ENCODE measurements around the gene MICAL2.

GRCh38 chr11:12209096-12209495, 98.7 kb downstream of the MICAL2 start:
- TF ChIP-seq, protein P1, sequence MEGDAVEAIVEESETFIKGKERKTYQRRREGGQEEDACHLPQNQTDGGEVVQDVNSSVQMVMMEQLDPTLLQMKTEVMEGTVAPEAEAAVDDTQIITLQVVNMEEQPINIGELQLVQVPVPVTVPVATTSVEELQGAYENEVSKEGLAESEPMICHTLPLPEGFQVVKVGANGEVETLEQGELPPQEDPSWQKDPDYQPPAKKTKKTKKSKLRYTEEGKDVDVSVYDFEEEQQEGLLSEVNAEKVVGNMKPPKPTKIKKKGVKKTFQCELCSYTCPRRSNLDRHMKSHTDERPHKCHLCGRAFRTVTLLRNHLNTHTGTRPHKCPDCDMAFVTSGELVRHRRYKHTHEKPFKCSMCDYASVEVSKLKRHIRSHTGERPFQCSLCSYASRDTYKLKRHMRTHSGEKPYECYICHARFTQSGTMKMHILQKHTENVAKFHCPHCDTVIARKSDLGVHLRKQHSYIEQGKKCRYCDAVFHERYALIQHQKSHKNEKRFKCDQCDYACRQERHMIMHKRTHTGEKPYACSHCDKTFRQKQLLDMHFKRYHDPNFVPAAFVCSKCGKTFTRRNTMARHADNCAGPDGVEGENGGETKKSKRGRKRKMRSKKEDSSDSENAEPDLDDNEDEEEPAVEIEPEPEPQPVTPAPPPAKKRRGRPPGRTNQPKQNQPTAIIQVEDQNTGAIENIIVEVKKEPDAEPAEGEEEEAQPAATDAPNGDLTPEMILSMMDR (IDR thresholded peaks at IDR 0.05 in 2 of 3, conservative IDR thresholded peaks at IDR 0.05 in 1 of 3; ENCODE audit: borderline replicate concordance in 1 of 3, insufficient read depth in 1 of 3, low read depth in 2 of 3, low read length in 2 of 3) = no peak
- TF ChIP-seq POLR2AphosphoS5 (IDR thresholded peaks at IDR 0.05; ENCODE audit: low read depth, low read length) = no peak
- TF ChIP-seq, protein P2, sequence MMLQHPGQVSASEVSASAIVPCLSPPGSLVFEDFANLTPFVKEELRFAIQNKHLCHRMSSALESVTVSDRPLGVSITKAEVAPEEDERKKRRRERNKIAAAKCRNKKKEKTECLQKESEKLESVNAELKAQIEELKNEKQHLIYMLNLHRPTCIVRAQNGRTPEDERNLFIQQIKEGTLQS (IDR thresholded peaks at IDR 0.05) = no peak
- no peak for TF ChIP-seq ELF1 (IDR thresholded peaks at IDR 0.05; ENCODE audit: borderline replicate concordance, low read depth)
- TF ChIP-seq RAD21 (IDR thresholded peaks at IDR 0.05; ENCODE audit: low read depth) = no peak

All from HCT116 (cell line).